ENCODE results near the gene MAGEB3. TPM values are rescaled to one million over a fixed set of nuclear protein-coding genes. Genes with fewer than 3 reads are reported as not detected.

MAGEB3 gene
- total and polyA plus RNA-seq, 9 of the 15 experiments (the other 6 are each of a cell fraction or from before 2014, with no cell fraction given): 0.07 to 0.11 TPM; not detected in 7

DNA sequence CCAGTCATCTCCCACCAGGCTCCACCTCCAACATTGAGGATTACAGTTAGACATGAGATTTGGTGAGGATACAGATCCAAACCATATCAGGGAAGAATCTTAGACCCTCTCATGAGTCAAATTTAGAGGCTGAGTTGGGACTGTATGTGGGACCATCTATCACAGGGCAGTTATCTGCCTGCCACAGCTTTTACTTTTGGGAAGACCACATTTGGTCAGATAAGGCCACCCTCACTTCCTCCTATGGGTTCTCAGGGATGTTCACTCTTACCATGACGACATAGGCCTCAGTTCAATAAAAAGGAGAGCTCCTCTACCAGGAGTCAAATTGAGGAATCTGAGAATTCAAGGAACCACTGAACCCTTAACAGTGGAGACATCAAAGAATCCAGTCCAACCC is 13.0 kb upstream of the MAGEB3 start (continued):
- no peak for TF ChIP-seq ZNF407 (IDR thresholded peaks at IDR 0.05; ENCODE audit: low read depth)
- no peak for TF ChIP-seq FOXK1 (CRISPR knock-in tag; IDR thresholded peaks at IDR 0.05; ENCODE audit: borderline replicate concordance)
- TF ChIP-seq JUND (IDR thresholded peaks at IDR 0.05; ENCODE audit: borderline replicate concordance, low read depth, low read length): peak; percentile 53; the same call in 1 of the 2 replicates
- peak; percentile 53; the same call in 2 of the 3 replicates for TF ChIP-seq JUND (tag; IDR thresholded peaks at IDR 0.05; ENCODE audit: borderline replicate concordance, low read depth, low read length)
- TF ChIP-seq GABPA (tag; conservative IDR thresholded peaks at IDR 0.05; ENCODE audit: low read depth): peak; percentile 50; the same call in 1 of the 2 replicates
- no peak for TF ChIP-seq ATF2 (CRISPR knock-in tag; IDR thresholded peaks at IDR 0.05)
- TF ChIP-seq, protein P1, sequence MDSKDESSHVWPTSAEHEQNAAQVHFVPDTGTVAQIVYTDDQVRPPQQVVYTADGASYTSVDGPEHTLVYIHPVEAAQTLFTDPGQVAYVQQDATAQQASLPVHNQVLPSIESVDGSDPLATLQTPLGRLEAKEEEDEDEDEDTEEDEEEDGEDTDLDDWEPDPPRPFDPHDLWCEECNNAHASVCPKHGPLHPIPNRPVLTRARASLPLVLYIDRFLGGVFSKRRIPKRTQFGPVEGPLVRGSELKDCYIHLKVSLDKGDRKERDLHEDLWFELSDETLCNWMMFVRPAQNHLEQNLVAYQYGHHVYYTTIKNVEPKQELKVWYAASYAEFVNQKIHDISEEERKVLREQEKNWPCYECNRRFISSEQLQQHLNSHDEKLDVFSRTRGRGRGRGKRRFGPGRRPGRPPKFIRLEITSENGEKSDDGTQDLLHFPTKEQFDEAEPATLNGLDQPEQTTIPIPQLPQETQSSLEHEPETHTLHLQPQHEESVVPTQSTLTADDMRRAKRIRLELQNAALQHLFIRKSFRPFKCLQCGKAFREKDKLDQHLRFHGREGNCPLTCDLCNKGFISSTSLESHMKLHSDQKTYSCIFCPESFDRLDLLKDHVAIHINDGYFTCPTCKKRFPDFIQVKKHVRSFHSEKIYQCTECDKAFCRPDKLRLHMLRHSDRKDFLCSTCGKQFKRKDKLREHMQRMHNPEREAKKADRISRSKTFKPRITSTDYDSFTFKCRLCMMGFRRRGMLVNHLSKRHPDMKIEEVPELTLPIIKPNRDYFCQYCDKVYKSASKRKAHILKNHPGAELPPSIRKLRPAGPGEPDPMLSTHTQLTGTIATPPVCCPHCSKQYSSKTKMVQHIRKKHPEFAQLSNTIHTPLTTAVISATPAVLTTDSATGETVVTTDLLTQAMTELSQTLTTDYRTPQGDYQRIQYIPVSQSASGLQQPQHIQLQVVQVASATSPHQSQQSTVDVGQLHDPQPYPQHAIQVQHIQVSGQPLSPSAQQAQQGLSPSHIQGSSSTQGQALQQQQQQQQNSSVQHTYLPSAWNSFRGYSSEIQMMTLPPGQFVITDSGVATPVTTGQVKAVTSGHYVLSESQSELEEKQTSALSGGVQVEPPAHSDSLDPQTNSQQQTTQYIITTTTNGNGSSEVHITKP (IDR thresholded peaks at IDR 0.05; ENCODE audit: partially characterized antibody): no peak
- TF ChIP-seq RNF2 (IDR thresholded peaks at IDR 0.05): peak; percentile 37; the same call in 1 of the 2 replicates
- no peak for TF ChIP-seq POLR2AphosphoS2 (IDR thresholded peaks at IDR 0.05; ENCODE audit: low read length)
